ENCODE data around the gene REEP6. TPM values are rescaled to one million over a fixed set of nuclear protein-coding genes. Genes with fewer than 3 reads are reported as not detected.
A peak's percentile ranks its signal among the peaks of the same experiment; 100 is the strongest.

Gene REEP6
- total and polyA plus RNA-seq, 2 of the 4 experiments (the other 2 are of a cell fraction): 1.3 to 2.2 TPM

DNA sequence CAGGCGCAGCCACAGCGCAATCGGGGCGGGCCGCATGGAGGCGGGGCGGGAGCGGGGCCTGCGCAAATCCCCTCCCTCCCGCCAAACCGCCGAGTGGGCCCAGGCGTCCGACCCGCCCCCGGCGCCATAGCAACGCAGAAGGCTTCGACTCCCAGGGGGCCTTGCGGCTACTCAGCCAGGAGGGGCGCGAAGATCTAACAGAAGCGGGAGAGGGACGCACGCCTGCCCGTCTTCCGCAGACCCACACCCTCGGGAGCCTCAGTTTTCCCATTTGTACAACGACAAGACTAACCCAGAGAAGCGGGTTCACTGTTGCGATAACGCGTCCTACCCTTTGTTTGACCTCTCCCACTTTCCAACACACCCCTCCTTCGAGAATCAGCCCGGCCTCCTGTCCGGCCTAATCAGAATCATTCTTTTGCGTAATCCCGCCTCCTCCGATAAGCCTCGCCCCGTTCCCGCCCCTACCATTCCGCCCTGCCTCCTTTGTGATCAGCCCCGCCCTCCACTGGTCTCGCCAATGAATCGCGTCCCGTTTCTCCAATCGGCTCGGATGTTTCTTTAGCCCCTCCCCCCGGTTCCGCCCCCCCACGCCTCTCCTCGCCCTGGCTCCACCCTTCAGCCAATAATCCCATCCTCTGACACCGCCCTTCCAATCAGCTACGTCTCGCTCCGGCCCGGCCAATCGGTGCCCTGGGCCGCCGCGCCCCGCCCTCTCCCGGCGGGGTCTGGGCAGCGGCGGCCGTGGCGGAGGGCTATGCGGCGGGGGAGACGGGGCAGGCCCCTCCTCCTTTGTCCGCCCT is 469 bp upstream of the REEP6 start, which contains the start of gene PCSK4 (continued):
- TF ChIP-seq RAD21 (IDR thresholded peaks at IDR 0.05; ENCODE audit: low read length): no peak
- TF ChIP-seq FOS (IDR thresholded peaks at IDR 0.05; ENCODE audit: low read depth, low read length): no peak

DNA sequence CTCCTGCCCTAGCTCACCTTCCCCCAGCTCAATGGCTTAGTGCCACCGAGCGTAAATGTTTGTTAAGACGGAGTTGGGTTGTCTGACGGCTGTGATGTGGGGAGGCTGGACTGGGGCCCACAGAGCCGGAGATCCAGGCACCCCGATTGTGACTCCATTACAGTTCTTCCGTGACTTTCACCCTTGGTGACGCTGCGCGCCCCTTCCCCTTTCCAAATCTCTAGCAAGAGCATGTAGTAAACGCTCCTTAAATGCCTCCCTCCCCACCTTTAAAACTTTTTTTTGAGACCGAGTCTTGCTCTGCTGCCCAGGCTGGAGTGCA is 829 bp downstream of the REEP6 start:
- Histone ChIP-seq H3K27me3 (ENCODE audit: control insufficient read depth, insufficient read depth, low read length) (peaks cover 12% of the 10 kb centered on the region; the same call in 1 of the 2 replicates), H3K36me3 (ENCODE audit: control insufficient read depth, insufficient read depth, low read length) (no peaks in the 10 kb centered on the region), H4K91ac (ENCODE audit: insufficient read depth, low read depth, low read length) (no peak overlapping the region), H3K4me3 (ENCODE audit: insufficient read depth, low read depth, low read length) (no peak overlapping the region), H4K8ac (ENCODE audit: low read depth in 2 of 2, low read length in 2 of 2) (no peak overlapping the region), H3K9ac (ENCODE audit: low read depth, low read length) (no peak overlapping the region), H3K4ac (ENCODE audit: low read depth, low read length) (no peak overlapping the region), H3K18ac (ENCODE audit: low read depth, low read length) (no peak overlapping the region), H2AK5ac (ENCODE audit: low read depth, low read length) (no peak overlapping the region), H3K4me2 (ENCODE audit: low read depth, low read length) (no peak overlapping the region), H3K4me1 (ENCODE audit: control insufficient read depth, insufficient read depth, low read length) (peaks cover 9% of the 10 kb centered on the region), H3K79me1 (ENCODE audit: low read depth in 1 of 2, low read length in 2 of 2) (no peaks in the 10 kb centered on the region), H4K20me1 (ENCODE audit: insufficient read depth, low read length) (peaks cover 3% of the 10 kb centered on the region; the same call in 1 of the 2 replicates), H3K56ac (ENCODE audit: extremely low read depth, insufficient read depth, low read length) (no peak overlapping the region), H2AK9ac (replicated peaks; ENCODE audit: low read depth, low read length, poor library complexity) (peak overlapping the region; percentile 13), H4K5ac (ENCODE audit: low read depth, low read length) (no peak overlapping the region), H3K27ac (ENCODE audit: insufficient read depth, low read length) (no peak overlapping the region), H2BK5ac (ENCODE audit: low read depth, low read length, poor library complexity, severe bottlenecking) (no peak overlapping the region), H2BK120ac (ENCODE audit: low read depth, low read length) (no peak overlapping the region), H2BK20ac (ENCODE audit: low read depth, low read length) (no peak overlapping the region), H2AFZ (replicated peaks; ENCODE audit: low read length, poor library complexity) (peak overlapping the region; percentile 41), H3K9me1 (ENCODE audit: insufficient read depth, low read length) (no peaks in the 10 kb centered on the region), H3K9me3 (ENCODE audit: control insufficient read depth, insufficient read depth, low read length) (no peaks in the 10 kb centered on the region), H2BK15ac (ENCODE audit: low read depth, low read length) (no peak overlapping the region), H3K23ac (ENCODE audit: low read depth, low read length) (no peak overlapping the region), H3K14ac (replicated peaks; ENCODE audit: low read depth, low read length) (no peak overlapping the region)
- ATAC-seq (ENCODE audit: low read depth) (no peak), DNase-seq (no peak)
- BruUV-seq (replicated peaks): no TSS peak
- in situ Hi-C loops (cut with MboI; ENCODE audit: low sequenced_read_pairs) (no loop called here), dilution Hi-C loops (cut with HindIII; ENCODE audit: low sequenced_read_pairs, unreplicated experiment) (no loop called here), intact Hi-C loops (cut with micrococcal nuclease) (no loop called here)
- CTCF ChIA-PET: no interaction called here
- no peak for TF ChIP-seq RFX5 (IDR thresholded peaks at IDR 0.05; ENCODE audit: low read depth, low read length)
- no peak for TF ChIP-seq RCOR1 (IDR thresholded peaks at IDR 0.05; ENCODE audit: insufficient replicate concordance, low read length)
- no peak for TF ChIP-seq NFE2L2 (IDR thresholded peaks at IDR 0.05; ENCODE audit: low read depth, low read length)
- TF ChIP-seq, protein P1, sequence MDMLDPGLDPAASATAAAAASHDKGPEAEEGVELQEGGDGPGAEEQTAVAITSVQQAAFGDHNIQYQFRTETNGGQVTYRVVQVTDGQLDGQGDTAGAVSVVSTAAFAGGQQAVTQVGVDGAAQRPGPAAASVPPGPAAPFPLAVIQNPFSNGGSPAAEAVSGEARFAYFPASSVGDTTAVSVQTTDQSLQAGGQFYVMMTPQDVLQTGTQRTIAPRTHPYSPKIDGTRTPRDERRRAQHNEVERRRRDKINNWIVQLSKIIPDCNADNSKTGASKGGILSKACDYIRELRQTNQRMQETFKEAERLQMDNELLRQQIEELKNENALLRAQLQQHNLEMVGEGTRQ (IDR thresholded peaks at IDR 0.05; ENCODE audit: low read depth, low read length): no peak
- TF ChIP-seq, protein P2, sequence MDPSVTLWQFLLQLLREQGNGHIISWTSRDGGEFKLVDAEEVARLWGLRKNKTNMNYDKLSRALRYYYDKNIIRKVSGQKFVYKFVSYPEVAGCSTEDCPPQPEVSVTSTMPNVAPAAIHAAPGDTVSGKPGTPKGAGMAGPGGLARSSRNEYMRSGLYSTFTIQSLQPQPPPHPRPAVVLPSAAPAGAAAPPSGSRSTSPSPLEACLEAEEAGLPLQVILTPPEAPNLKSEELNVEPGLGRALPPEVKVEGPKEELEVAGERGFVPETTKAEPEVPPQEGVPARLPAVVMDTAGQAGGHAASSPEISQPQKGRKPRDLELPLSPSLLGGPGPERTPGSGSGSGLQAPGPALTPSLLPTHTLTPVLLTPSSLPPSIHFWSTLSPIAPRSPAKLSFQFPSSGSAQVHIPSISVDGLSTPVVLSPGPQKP (IDR thresholded peaks at IDR 0.05; ENCODE audit: borderline replicate concordance, low read depth, low read length): no peak
- no peak for TF ChIP-seq RAD21 (IDR thresholded peaks at IDR 0.05; ENCODE audit: low read length)
- TF ChIP-seq, protein P3, sequence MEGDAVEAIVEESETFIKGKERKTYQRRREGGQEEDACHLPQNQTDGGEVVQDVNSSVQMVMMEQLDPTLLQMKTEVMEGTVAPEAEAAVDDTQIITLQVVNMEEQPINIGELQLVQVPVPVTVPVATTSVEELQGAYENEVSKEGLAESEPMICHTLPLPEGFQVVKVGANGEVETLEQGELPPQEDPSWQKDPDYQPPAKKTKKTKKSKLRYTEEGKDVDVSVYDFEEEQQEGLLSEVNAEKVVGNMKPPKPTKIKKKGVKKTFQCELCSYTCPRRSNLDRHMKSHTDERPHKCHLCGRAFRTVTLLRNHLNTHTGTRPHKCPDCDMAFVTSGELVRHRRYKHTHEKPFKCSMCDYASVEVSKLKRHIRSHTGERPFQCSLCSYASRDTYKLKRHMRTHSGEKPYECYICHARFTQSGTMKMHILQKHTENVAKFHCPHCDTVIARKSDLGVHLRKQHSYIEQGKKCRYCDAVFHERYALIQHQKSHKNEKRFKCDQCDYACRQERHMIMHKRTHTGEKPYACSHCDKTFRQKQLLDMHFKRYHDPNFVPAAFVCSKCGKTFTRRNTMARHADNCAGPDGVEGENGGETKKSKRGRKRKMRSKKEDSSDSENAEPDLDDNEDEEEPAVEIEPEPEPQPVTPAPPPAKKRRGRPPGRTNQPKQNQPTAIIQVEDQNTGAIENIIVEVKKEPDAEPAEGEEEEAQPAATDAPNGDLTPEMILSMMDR (conservative IDR thresholded peaks at IDR 0.05; ENCODE audit: low read depth, low read length): no peak
- POLR2A ChIA-PET (ENCODE audit: unreplicated experiment): no interaction called here
- 80% methylated on average over 4 of the region's 12 CpGs; no CpG with 5 or more reads in 1 of the 2 experiments for WGBS, 2 experiments (ENCODE audit: extremely low coverage in 2 of 2, insufficient read length in 1 of 2)
